Loucy (cell line): Measurements from ENCODE around the gene CORO2B.

Experiments
- H2AFZ ChIP-seq: fragments of 200-600 bp; sonication (generic); 2 replicates; pipeline ENCODE4 v1.6.0; 2016; ENCODE audit warnings: antibody characterized with exemption, mild to moderate bottlenecking, low read length, moderate library complexity
- H3F3A ChIP-seq: fragments of 200-600 bp; 2 replicates; pipeline ENCODE4 v1.6.0; 2016; ENCODE audit warnings: antibody characterized with exemption, low read depth, mild to moderate bottlenecking
- H3K27me3 ChIP-seq: fragments of 200-600 bp; sonication (generic); 2 replicates; pipeline ENCODE4 v1.6.1; 2014; ENCODE audit warnings: low read length, mild to moderate bottlenecking; ENCODE audit not compliant: insufficient read depth, poor library complexity, severe bottlenecking
- H3K36me3 ChIP-seq: fragments of 200-600 bp; sonication (generic); 2 replicates; pipeline ENCODE4 v1.6.1; 2016; ENCODE audit warnings: low read length; ENCODE audit not compliant: insufficient read depth
- H3K4me1 ChIP-seq: fragments of 200-600 bp; sonication (generic); 2 replicates; pipeline ENCODE4 v1.5.1; 2014; ENCODE audit warnings: low read length, mild to moderate bottlenecking; ENCODE audit not compliant: insufficient read depth, poor library complexity, severe bottlenecking
- H3K4me2 ChIP-seq: fragments of 200-600 bp; sonication (generic); 2 replicates; pipeline ENCODE4 v1.6.0; 2014; ENCODE audit warnings: antibody characterized with exemption, low read length, low read depth, mild to moderate bottlenecking; ENCODE audit not compliant: poor library complexity, severe bottlenecking
- H3K4me3 ChIP-seq: fragments of 200-600 bp; sonication (generic); 2 replicates; pipeline ENCODE4 v1.5.1; 2014; ENCODE audit warnings: low read length, mild to moderate bottlenecking, mixed read lengths; ENCODE audit not compliant: poor library complexity, severe bottlenecking
- H3K79me2 ChIP-seq: fragments of 200-600 bp; sonication (generic); 2 replicates; pipeline ENCODE4 v1.6.1; 2014; ENCODE audit warnings: low read length; ENCODE audit not compliant: insufficient read depth
- H3K9ac ChIP-seq: fragments of 200-600 bp; sonication (generic); 2 replicates; pipeline ENCODE4 v1.6.0; 2014; ENCODE audit warnings: mild to moderate bottlenecking, low read depth, low read length, moderate library complexity; ENCODE audit not compliant: poor library complexity, severe bottlenecking
- H3K9me2 ChIP-seq: fragments of 200-600 bp; sonication (generic); replicated peaks from 2 replicates; pipeline ENCODE4 v1.6.1; 2016; ENCODE audit warnings: low read depth, low read length, mixed read lengths
- H3K9me3 ChIP-seq: fragments of 200-600 bp; sonication (generic); 2 replicates; pipeline ENCODE4 v1.6.1; 2014; ENCODE audit warnings: mild to moderate bottlenecking, antibody characterized with exemption, low read length, low read depth; ENCODE audit not compliant: insufficient read depth
- H4K20me1 ChIP-seq: fragments of 200-600 bp; sonication (generic); 2 replicates; pipeline ENCODE4 v1.6.0; 2014; ENCODE audit warnings: antibody characterized with exemption, low read length, mild to moderate bottlenecking; ENCODE audit not compliant: insufficient read depth, poor library complexity, severe bottlenecking
- CTCF ChIP-seq: fragments of 200-600 bp; sonication (generic); conservative IDR thresholded peaks from 2 replicates; pipeline ENCODE4 v1.5.1; 2014; ENCODE audit warnings: mild to moderate bottlenecking, antibody characterized with exemption, low read length
- EZH2phosphoT487 ChIP-seq: fragments of 200-600 bp; IDR thresholded peaks from 2 replicates; pipeline ENCODE4 v1.6.1; 2018; ENCODE audit warnings: antibody characterized with exemption, mild to moderate bottlenecking, moderate library complexity, borderline replicate concordance

Gene CORO2B

GRCh38 chr15:68721886-68722285, 143.1 kb downstream of the CORO2B start:
- H3K9me2 ChIP-seq = no peaks in the 10 kb centered on the region
- H3K79me2 ChIP-seq = no peaks in the 10 kb centered on the region
- no peaks in the 10 kb centered on the region for H3K27me3 ChIP-seq
- no peak overlapping the region for H3K4me3 ChIP-seq
- no peak overlapping the region for H2AFZ ChIP-seq
- H3K36me3 ChIP-seq = no peaks in the 10 kb centered on the region
- H4K20me1 ChIP-seq = no peaks in the 10 kb centered on the region
- H3K4me1 ChIP-seq = peaks cover 17% of the 10 kb centered on the region
- no peaks in the 10 kb centered on the region for H3K9me3 ChIP-seq
- H3K4me2 ChIP-seq = no peak overlapping the region
- no peak overlapping the region for H3K9ac ChIP-seq
- no peaks in the 10 kb centered on the region for H3F3A ChIP-seq
- TF ChIP-seq CTCF (no peak), EZH2phosphoT487 (no peak)

DNA sequence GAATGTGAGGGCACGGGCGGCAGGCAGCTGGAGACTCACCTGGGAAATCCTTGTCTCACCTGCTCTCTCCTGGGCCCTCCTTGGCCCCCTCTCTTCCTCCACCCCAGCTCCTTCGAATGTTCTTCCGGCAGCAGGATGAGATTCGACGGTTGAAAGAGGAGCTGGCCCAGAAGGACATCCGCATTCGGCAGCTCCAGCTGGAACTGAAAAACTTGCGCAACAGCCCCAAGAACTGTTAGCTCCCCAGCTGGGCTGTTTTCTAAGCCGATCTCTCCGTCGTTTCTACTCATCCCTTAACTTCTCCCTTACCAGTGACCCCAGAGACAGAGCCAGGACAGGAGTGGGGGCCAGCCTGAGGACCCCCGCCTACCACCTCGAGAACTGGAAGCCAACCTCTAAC, 146.9 kb downstream of the CORO2B start:
- H3K27me3 ChIP-seq = no peaks in the 10 kb centered on the region
- no peaks in the 10 kb centered on the region for H3K79me2 ChIP-seq
- H3F3A ChIP-seq = no peaks in the 10 kb centered on the region
- no peak for TF ChIP-seq CTCF
- no peak for TF ChIP-seq EZH2phosphoT487
- H3K4me3 ChIP-seq = no peak overlapping the region
- H3K9me3 ChIP-seq = no peaks in the 10 kb centered on the region
- no peaks in the 10 kb centered on the region for H3K36me3 ChIP-seq
- H3K4me1 ChIP-seq = no peaks in the 10 kb centered on the region
- H3K9ac ChIP-seq = no peak overlapping the region
- no peaks in the 10 kb centered on the region for H3K9me2 ChIP-seq
- H3K4me2 ChIP-seq = no peak overlapping the region
- no peaks in the 10 kb centered on the region for H4K20me1 ChIP-seq
- H2AFZ ChIP-seq = no peak overlapping the region

DNA sequence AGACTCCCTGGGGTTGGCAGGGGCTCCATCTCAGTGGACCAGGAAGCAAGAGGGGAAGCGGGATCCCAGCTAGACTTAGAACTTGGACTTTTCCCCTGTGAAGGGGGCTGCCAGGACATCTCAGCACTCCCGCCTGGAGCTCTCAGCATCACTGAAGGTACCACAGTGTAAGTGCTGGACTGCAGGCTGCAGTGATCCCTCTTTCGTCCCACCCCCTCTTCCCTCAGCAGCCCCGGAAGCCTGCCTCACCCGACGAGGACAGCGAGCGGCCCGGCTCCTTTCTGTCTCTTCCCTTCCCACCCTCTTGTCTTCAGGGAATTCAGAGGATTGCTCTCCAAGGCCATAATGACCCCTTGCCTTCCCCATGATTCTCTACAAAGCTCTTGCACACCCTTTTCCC, 147.5 kb downstream of the CORO2B start:
- Histone ChIP-seq H3K36me3 (no peaks in the 10 kb centered on the region), H3K79me2 (no peaks in the 10 kb centered on the region), H3K4me1 (no peaks in the 10 kb centered on the region), H3K9me2 (no peaks in the 10 kb centered on the region), H3K4me2 (no peak overlapping the region), H3K27me3 (no peaks in the 10 kb centered on the region), H3F3A (no peaks in the 10 kb centered on the region), H3K9ac (no peak overlapping the region), H4K20me1 (no peaks in the 10 kb centered on the region), H3K9me3 (no peaks in the 10 kb centered on the region), H3K4me3 (no peak overlapping the region), H2AFZ (no peak overlapping the region)
- TF ChIP-seq EZH2phosphoT487 (no peak), CTCF (no peak)
